ENCODE measurements around the gene PTCD3.
A peak's percentile ranks its signal among the peaks of the same experiment; 100 is the strongest.

PTCD3 gene

DNA sequence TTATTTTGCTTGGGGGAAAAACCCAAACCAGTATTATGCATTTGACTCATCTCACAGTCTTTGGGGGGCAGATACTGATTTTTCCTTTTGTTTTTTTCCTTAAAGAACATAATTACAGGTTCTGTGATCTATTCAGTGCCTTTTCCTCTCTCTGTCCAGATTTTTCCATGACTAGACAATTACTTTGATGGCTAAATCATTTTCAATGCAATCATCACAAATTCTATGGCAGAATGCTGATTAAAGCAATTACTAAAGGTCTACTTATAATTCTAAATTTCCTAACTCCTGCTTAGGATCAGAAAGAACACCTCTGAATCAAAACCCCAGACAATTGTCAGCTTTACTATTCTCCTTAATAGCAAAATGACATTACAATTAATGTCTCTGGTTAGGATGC, 39.1 kb upstream of the PTCD3 start:
- TF ChIP-seq, protein P1, sequence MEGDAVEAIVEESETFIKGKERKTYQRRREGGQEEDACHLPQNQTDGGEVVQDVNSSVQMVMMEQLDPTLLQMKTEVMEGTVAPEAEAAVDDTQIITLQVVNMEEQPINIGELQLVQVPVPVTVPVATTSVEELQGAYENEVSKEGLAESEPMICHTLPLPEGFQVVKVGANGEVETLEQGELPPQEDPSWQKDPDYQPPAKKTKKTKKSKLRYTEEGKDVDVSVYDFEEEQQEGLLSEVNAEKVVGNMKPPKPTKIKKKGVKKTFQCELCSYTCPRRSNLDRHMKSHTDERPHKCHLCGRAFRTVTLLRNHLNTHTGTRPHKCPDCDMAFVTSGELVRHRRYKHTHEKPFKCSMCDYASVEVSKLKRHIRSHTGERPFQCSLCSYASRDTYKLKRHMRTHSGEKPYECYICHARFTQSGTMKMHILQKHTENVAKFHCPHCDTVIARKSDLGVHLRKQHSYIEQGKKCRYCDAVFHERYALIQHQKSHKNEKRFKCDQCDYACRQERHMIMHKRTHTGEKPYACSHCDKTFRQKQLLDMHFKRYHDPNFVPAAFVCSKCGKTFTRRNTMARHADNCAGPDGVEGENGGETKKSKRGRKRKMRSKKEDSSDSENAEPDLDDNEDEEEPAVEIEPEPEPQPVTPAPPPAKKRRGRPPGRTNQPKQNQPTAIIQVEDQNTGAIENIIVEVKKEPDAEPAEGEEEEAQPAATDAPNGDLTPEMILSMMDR (conservative IDR thresholded peaks at IDR 0.05; ENCODE audit: low read depth, low read length) = no peak
- DNase-seq (ENCODE audit: low read depth) = no peak
- no peak overlapping the region for H3K4me3 ChIP-seq (ENCODE audit: low read length)

DNA sequence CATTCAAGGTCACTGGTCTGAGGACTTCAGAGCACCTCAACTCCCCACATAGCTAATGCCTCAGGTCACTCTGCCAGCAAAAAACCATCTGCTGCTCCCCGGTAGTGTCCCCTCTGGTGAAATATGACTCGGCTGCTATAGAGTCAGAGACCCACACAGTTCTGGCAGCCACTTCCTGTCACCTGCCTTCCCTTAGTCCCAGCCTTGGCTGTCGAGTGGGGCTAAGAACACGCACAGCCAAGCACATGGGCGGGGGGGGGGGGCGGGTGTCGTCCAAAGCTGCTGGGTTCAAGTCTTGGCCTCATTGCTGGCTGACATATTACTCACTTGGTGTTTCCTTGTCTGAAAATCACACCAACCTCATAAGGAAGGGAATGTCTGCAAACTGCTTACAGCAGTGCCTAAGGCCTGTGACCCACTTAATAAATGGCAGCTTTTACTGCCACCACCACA, 37.9 kb upstream of the PTCD3 start:
- DNase-seq (ENCODE audit: low read depth) = peak; percentile 13
- TF ChIP-seq, protein P1 (conservative IDR thresholded peaks at IDR 0.05; ENCODE audit: low read depth, low read length) = no peak

DNA sequence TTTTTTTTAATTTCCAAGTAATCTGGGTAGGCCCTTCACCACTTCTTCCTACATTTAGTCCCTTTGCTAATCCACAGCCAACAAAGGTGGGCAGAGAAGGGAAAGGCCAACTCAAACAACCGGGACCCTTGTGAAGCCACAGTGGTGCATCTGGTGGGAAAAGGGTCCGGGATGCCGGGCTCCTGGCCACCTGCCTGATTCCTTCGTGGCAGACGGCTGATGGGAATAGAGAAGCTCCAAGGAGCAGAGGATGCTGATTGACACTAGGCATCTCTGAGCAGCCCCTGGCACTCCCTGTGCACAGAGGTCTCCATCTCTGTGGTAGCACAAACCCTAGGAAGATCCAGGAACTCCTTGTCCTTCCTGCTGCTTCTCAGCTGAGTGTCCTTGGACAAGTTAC, 37.4 kb upstream of the PTCD3 start:
- H3K4me3 ChIP-seq (ENCODE audit: low read length) = no peak overlapping the region
- DNase-seq (ENCODE audit: low read depth) = no peak
- TF ChIP-seq, protein P1 (conservative IDR thresholded peaks at IDR 0.05; ENCODE audit: low read depth, low read length) = no peak

More for the DNA sequence above, 37.9 kb upstream of the PTCD3 start:
- no peak overlapping the region for H3K4me3 ChIP-seq (ENCODE audit: low read length)

DNA sequence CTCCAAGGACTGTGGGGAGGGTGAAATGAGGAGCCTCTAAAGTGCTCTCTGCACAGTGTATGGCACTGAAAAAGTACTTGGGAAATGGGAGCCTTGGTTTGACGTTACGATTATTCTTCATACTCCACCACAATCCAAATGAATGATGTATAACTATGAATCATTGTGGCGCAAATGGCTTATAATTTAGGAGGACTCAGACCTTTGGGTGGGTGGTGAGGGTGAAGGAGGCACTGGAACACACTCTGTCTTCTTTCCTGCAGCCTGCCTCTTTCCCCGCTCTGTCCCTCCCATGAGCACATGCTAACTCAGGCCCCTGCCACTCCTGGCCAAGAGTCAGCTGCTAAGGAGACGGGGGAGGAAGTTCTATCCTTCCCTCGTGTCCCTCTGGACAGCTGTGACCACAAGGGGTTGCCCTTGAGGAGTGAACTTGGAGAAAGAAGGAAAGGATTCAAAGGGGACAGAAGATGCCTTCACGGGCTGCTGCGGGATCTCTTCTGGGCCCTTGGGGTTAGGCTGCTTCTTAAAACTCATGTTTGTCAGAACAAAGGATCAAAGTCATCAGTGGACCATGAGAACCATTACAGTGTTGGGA, 36.8 kb upstream of the PTCD3 start:
- no peak overlapping the region for H3K4me3 ChIP-seq (ENCODE audit: low read length)
- no peak for DNase-seq (ENCODE audit: low read depth)

DNA sequence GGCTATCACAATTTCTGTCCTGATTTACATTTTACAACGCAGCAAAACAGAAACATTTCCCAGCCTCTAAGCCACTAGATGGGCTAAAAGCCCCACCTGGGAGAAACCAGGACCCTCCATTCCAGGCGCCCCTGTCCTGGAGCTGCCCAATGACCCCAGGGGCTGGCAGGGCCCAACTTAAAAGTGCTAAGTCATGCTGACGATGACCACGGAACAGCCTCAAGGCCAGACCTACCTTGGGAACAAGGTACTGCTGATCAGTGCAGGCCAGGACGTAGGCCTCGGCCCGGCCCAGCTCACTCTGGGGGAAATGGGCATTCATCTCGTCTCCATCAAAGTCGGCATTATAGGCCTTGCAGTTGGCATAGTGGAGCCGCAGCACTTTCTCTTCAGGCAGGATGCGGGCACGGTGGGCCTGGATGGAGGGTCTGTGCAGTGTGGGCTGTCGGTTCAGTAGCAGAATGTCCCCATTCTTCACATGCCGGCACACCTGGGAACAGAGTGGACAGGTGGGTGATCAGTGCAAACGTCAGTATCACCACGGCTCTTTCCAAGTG, 36.2 kb upstream of the PTCD3 start:
- no peak for DNase-seq (ENCODE audit: low read depth)
- H3K4me3 ChIP-seq (ENCODE audit: low read length) = no peak overlapping the region
- TF ChIP-seq, protein P1 (conservative IDR thresholded peaks at IDR 0.05; ENCODE audit: low read depth, low read length) = no peak

More for the DNA sequence above, 36.8 kb upstream of the PTCD3 start:
- TF ChIP-seq, protein P1 (conservative IDR thresholded peaks at IDR 0.05; ENCODE audit: low read depth, low read length) = no peak

DNA sequence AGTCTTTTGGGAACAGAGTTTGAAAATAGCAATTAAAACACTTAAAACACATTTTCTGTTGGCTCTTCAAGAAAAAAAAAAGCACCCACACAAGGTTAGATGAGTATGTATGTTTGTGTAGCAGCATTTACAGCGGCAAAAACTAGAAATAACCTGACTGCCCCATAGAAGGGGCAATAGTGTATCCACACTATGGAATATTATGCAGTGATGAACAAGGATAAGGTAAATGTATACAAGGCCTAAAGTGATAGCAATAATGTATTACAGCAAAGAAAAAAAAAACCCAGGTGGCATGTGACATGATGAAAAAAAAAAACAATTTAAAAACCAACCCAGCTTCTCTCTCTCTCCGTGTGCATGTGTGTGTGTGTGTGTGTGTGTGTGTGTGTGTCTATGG, 35.2 kb upstream of the PTCD3 start:
- TF ChIP-seq, protein P1 (conservative IDR thresholded peaks at IDR 0.05; ENCODE audit: low read depth, low read length) = no peak
- no peak overlapping the region for H3K4me3 ChIP-seq (ENCODE audit: low read length)
- DNase-seq (ENCODE audit: low read depth) = no peak

DNA sequence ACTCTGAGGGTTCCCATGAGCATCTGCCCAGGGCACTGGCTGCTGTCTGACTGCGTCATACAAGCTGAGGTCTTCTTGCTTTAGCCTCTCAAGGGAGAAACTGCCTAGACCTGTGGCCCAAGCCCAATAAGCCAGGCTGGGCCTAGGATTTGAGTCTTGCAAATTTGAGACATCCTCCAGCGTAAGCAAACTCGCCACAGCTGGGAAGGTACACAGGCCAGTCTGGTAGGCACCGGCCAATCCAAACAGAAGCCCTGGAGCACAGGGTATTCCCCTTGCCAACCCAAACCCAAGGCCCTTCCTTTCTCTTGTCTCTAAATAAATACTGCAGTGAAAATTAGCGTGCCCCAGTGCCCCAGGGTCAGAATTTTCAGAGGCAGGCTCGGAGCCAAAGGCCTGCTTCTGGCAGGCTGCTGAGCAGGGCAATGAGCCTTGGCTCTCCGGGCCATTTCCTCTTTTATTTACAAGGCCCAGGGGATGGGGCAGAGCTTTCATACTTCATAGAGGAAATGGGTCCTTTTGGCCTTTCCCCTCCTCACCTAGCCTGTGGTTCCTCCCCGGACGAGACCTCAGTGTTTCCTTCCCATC, 33.7 kb upstream of the PTCD3 start:
- no peak for DNase-seq (ENCODE audit: low read depth)
- H3K4me3 ChIP-seq (ENCODE audit: low read length) = no peak overlapping the region
- TF ChIP-seq, protein P1 (conservative IDR thresholded peaks at IDR 0.05; ENCODE audit: low read depth, low read length) = no peak

All from retinal pigment epithelial cell (primary cell).